CD14-positive monocyte (primary cell): Measurements from ENCODE around the gene PAAF1. TPM values are rescaled to one million over a fixed set of nuclear protein-coding genes. Genes with fewer than 3 reads are reported as not detected.
"Not testable (repeated sequence)": the region's sequence is repeated elsewhere in the genome, so short reads cannot be mapped to it uniquely, and the experiment has no call there.

Source experiments
- DNase-seq, 3 donors: peaks; one replicate each; pipeline ENCODE4 v3.0.0-alpha.2; 2011 to 2022
- H2AFZ ChIP-seq: 2 replicates; pipeline ENCODE4 v1.6.0; 2012; ENCODE audit warnings: mild to moderate bottlenecking, low read depth, low read length, inconsistent platforms; ENCODE audit not compliant: insufficient read depth, poor library complexity, severe bottlenecking
- H3K27ac ChIP-seq, 2 donors: 1 replicate in 1 of 2; 2 replicates in 1 of 2; pipeline ENCODE4 v1.5.1; 2012 to 2013; ENCODE audit warnings: low read length in 2 of 2, control low read depth in 1 of 2, inconsistent platforms in 1 of 2, low read depth in 1 of 2, mild to moderate bottlenecking in 1 of 2
- H3K27me3 ChIP-seq, 2 donors: one replicate each; pipeline versions ENCODE4 v1.6.0 to v1.6.1; 2011 to 2013; ENCODE audit warnings: low read length in 2 of 2; ENCODE audit not compliant: control insufficient read depth in 2 of 2, insufficient read depth in 2 of 2
- H3K36me3 ChIP-seq, 2 donors: replicated peaks in 1 of 2; 1 replicate in 1 of 2; 2 replicates in 1 of 2; pipeline versions ENCODE4 v1.5.1 to v1.6.1; 2012 to 2013; ENCODE audit warnings: low read length in 2 of 2, control low read depth in 1 of 2, inconsistent platforms in 1 of 2, mild to moderate bottlenecking in 1 of 2; ENCODE audit not compliant: insufficient read depth in 2 of 2, control insufficient read depth in 1 of 2
- H3K4me1 ChIP-seq, 2 donors: 1 replicate in 1 of 2; 2 replicates in 1 of 2; pipeline versions ENCODE4 v1.5.1 to v1.6.1; 2012 to 2013; ENCODE audit warnings: low read length in 2 of 2, control low read depth in 1 of 2, inconsistent platforms in 1 of 2, mild to moderate bottlenecking in 1 of 2, moderate library complexity in 1 of 2; ENCODE audit not compliant: insufficient read depth in 2 of 2, control insufficient read depth in 1 of 2
- H3K4me2 ChIP-seq: replicated peaks from 2 replicates; pipeline ENCODE3; 2012; ENCODE audit warnings: low read length, moderate library complexity, mild to moderate bottlenecking; ENCODE audit not compliant: poor library complexity, severe bottlenecking; ENCODE audit errors: extremely low read depth
- H3K4me3 ChIP-seq, 3 experiments: fragments of 200-600 bp in 1 of 3; sonication (generic) in 1 of 3; replicated peaks in 1 of 3; 1 replicate in 2 of 3; 2 replicates in 1 of 3; pipeline ENCODE4 v1.5.1; 2011 to 2013; ENCODE audit warnings: low read length in 3 of 3, mild to moderate bottlenecking in 3 of 3, control low read depth in 2 of 3, low read depth in 2 of 3, inconsistent platforms in 1 of 3, moderate library complexity in 1 of 3
- H3K79me2 ChIP-seq: 2 replicates; pipeline ENCODE4 v1.6.0; 2012; ENCODE audit warnings: mild to moderate bottlenecking, control low read depth, inconsistent platforms, low read length, moderate library complexity; ENCODE audit not compliant: insufficient read depth
- H3K9ac ChIP-seq: 2 replicates; pipeline ENCODE4 v1.6.0; 2017; ENCODE audit warnings: low read length, mild to moderate bottlenecking; ENCODE audit not compliant: insufficient read depth, poor library complexity, severe bottlenecking
- H3K9me3 ChIP-seq, 2 donors: replicated peaks in 1 of 2; 1 replicate in 1 of 2; 2 replicates in 1 of 2; pipeline versions ENCODE4 v1.5.1 to v1.6.1; 2012 to 2013; ENCODE audit warnings: low read length in 2 of 2, control low read depth in 1 of 2; ENCODE audit not compliant: control insufficient read depth in 1 of 2, insufficient read depth in 1 of 2
- H4K20me1 ChIP-seq: 2 replicates; pipeline ENCODE4 v1.6.0; 2012; ENCODE audit warnings: mild to moderate bottlenecking, low read length, control low read depth, moderate library complexity; ENCODE audit not compliant: insufficient read depth
- H3K27ac Mint-ChIP-seq, 7 donors: one replicate each; pipeline ENCODE4 v1.8.0; 2020; ENCODE audit warnings: mild to moderate bottlenecking in 7 of 7, mixed read lengths in 7 of 7, moderate library complexity in 6 of 7, inconsistent platforms in 2 of 7
- H3K27me3 Mint-ChIP-seq, 3 donors: one replicate each; pipeline ENCODE4 v1.8.0; 2021 to 2022; ENCODE audit warnings: low read depth in 3 of 3, mild to moderate bottlenecking in 3 of 3, mixed read lengths in 3 of 3, moderate library complexity in 3 of 3, inconsistent platforms in 1 of 3
- H3K36me3 Mint-ChIP-seq, 2 donors: one replicate each; pipeline ENCODE4 v1.8.0; 2020; ENCODE audit warnings: mixed read lengths in 2 of 2, inconsistent platforms in 1 of 2, mild to moderate bottlenecking in 1 of 2
- H3K4me1 Mint-ChIP-seq: one replicate; pipeline ENCODE4 v1.8.0; 2020; ENCODE audit warnings: mild to moderate bottlenecking, mixed read lengths
- H3K4me3 Mint-ChIP-seq, 2 donors: one replicate each; pipeline ENCODE4 v1.8.0; 2020; ENCODE audit warnings: mild to moderate bottlenecking in 2 of 2, mixed read lengths in 2 of 2, moderate library complexity in 1 of 2
- H3K9me3 Mint-ChIP-seq, 7 donors: one replicate each; pipeline ENCODE4 v1.8.0; 2020 to 2022; ENCODE audit warnings: mixed read lengths in 7 of 7, mild to moderate bottlenecking in 6 of 7, moderate library complexity in 6 of 7, inconsistent platforms in 2 of 7
- CTCF ChIP-seq: fragments of 200-600 bp; IDR thresholded peaks from one replicate; pipeline ENCODE4 v1.8.0; 2022; ENCODE audit warnings: antibody characterized with exemption, mild to moderate bottlenecking
- WGBS: methylation state at CpG from one replicate; pipeline ENCODE4 v1.1.5; 2013; ENCODE audit warnings: missing lambda C conversion rate; ENCODE audit not compliant: insufficient coverage; 5-methylcytosine and 5-hydroxymethylcytosine counted together
- intact Hi-C, 2 donors: fragments of 100-400 bp; cut with micrococcal nuclease; formaldehyde crosslinking; loops; one replicate each; pipeline versions ENCODE4 v1.15.0 to v1.15.1; 2023
- polyA plus RNA-seq, 3 donors: library from polyadenylated mRNA; depleted of rRNA in 1 of 3; unstranded in 2 of 3; stranded (reverse) in 1 of 3; fragments of 300-500 nt in 2 of 3; fragments of >200 nt in 1 of 3; fragmentation: Illumina TruSeq in 2 of 3; gene quantifications; 1 replicate in 2 of 3; 2 replicates in 1 of 3; pipeline ENCODE4 v1.2.3, GENCODE V29; 2012 to 2021

Gene PAAF1
- polyA plus RNA-seq, 3 donors: 12.0 to 13.7 (median 12.9) TPM

GRCh38 chr11:73932781-73933180 lies 56.0 kb downstream of the PAAF1 start:
- H3K27me3 Mint-ChIP-seq: no peaks in the 10 kb centered on the region
- no peaks in the 10 kb centered on the region for H3K79me2 ChIP-seq
- H3K4me1 ChIP-seq: no peaks in the 10 kb centered on the region
- H3K4me2 ChIP-seq: no peak overlapping the region
- peaks cover 35 to 46% of the 10 kb centered on the region in 2 donors for H3K36me3 Mint-ChIP-seq
- intact Hi-C loops: no loop called here
- DNase-seq: no peak
- no peaks in the 10 kb centered on the region for H3K4me1 Mint-ChIP-seq
- no peaks in the 10 kb centered on the region for H3K27me3 ChIP-seq
- peaks cover 0 to 5% of the 10 kb centered on the region in 2 donors for H3K9me3 ChIP-seq
- TF ChIP-seq CTCF: no peak
- H3K27ac ChIP-seq: no peak overlapping the region
- no peak overlapping the region for H3K4me3 ChIP-seq
- H3K27ac Mint-ChIP-seq: no peak overlapping the region
- H3K4me3 Mint-ChIP-seq: no peak overlapping the region
- no peak overlapping the region for H2AFZ ChIP-seq
- peaks cover 0 to 11% (median 9%) of the 10 kb centered on the region in 7 donors for H3K9me3 Mint-ChIP-seq
- 100% methylated on average over 2 of the region's 7 CpGs for WGBS
- peaks cover 13 to 47% of the 10 kb centered on the region in 2 donors for H3K36me3 ChIP-seq
- no peak overlapping the region for H3K9ac ChIP-seq
- H4K20me1 ChIP-seq: no peaks in the 10 kb centered on the region

- intact Hi-C loops, DNase-seq, H3K27ac ChIP-seq, H3K27me3 ChIP-seq, H3K4me1 ChIP-seq, H3K4me3 Mint-ChIP-seq, H3K4me1 Mint-ChIP-seq, H3K4me2 ChIP-seq, H3K9ac ChIP-seq, H2AFZ ChIP-seq, H3K79me2 ChIP-seq, H3K4me3 ChIP-seq, H4K20me1 ChIP-seq, H3K27me3 Mint-ChIP-seq, H3K27ac Mint-ChIP-seq: not testable (repeated sequence)
- peaks cover 4 to 27% of the 10 kb centered on the region in 2 donors for H3K36me3 ChIP-seq
- 80% methylated on average over 1 of the region's 25 CpGs for WGBS
- H3K9me3 ChIP-seq: peaks cover 0 to 16% of the 10 kb centered on the region in 2 donors
- peaks cover 5 to 30% (median 23%) of the 10 kb centered on the region in 7 donors for H3K9me3 Mint-ChIP-seq
- H3K36me3 Mint-ChIP-seq: peaks cover 21 to 23% of the 10 kb centered on the region in 2 donors
Observed at GRCh38 chr11:73936047-73936446, 59.2 kb downstream of the PAAF1 start.
